Stimulated activated naive CD8-positive, alpha-beta T cell treated with anti-CD3 and anti-CD28 coated beads, Interleukin-15, amount 100 ng/mL, for 72 hours (primary cell): ENCODE measurements around the gene HNRNPK.
"Not testable (repeated sequence)": the region's sequence is repeated elsewhere in the genome, so short reads cannot be mapped to it uniquely, and the experiment has no call there.

Source experiments
- ATAC-seq: fragments of 150-1000 bp; cut with Tn5 transposase; 2 replicates; pipeline ENCODE4 v1.10.0; 2021; ENCODE audit warnings: mild to moderate bottlenecking, moderate library complexity
- DNase-seq, 2 donors: peaks; one replicate each; pipeline ENCODE4 v3.0.0; 2021 to 2022
- H3K27ac Mint-ChIP-seq, 2 donors: one replicate each; pipeline ENCODE4 v1.8.0; 2022; ENCODE audit warnings: mild to moderate bottlenecking in 2 of 2, mixed read lengths in 2 of 2, moderate library complexity in 2 of 2
- H3K27me3 Mint-ChIP-seq: one replicate; pipeline ENCODE4 v1.8.0; 2022; ENCODE audit warnings: mixed read lengths
- H3K4me1 Mint-ChIP-seq: one replicate; pipeline ENCODE4 v1.8.0; 2022; ENCODE audit warnings: mild to moderate bottlenecking, mixed read lengths
- H3K4me3 Mint-ChIP-seq, 2 donors: one replicate each; pipeline ENCODE4 v1.8.0; 2022; ENCODE audit warnings: mild to moderate bottlenecking in 2 of 2, mixed read lengths in 2 of 2, moderate library complexity in 1 of 2
- H3K9me3 Mint-ChIP-seq, 2 donors: one replicate each; pipeline ENCODE4 v1.8.0; 2022; ENCODE audit warnings: mixed read lengths in 2 of 2

Gene HNRNPK

DNA sequence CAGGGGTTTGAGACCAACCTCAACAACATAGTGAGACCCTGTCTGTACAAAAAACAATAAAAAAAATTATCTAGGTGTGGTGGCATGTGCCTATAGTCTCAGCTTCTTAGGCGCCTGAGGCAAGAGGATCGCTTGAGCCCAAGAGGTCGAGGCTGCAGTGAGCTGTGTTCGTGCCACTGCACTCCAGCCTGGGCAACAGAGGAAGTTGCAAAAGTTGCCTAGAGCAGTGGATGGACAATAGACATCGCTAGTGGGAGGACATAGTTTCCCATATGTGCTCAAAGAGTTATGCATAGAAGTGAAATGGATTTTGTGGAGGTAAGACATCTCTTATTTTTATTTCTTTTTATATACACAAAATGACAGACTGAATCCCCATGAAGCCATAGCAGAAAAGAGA, 19.0 kb downstream of the HNRNPK start:
- DNase-seq (no peak), ATAC-seq (no peak)
- H3K4me1 Mint-ChIP-seq: peaks cover 26% of the 10 kb centered on the region
- no peaks in the 10 kb centered on the region for H3K27me3 Mint-ChIP-seq
- H3K4me3 Mint-ChIP-seq: no peak overlapping the region
- no peaks in the 10 kb centered on the region for H3K9me3 Mint-ChIP-seq
- H3K27ac Mint-ChIP-seq: no peak overlapping the region

DNA sequence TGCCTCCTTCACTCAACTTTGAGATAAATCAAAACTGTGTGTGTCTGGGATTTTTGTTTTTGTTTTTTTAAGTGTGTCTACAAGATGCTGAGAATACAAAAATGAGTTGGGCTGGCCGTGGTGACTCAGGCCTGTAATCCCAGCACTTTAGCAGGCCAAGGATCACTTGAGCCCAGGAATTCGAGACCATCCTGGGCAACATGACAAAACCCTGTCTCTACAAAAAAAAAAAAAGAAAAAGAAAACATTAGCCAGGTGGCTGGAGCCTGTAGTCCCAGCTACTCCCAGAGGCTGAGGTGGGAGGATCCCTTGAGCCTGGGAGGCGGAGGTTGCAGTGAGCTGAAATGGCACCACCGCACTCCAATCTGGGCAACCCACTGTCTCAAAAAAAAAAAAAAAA, 21.0 kb downstream of the HNRNPK start:
- no peak for ATAC-seq
- no peaks in the 10 kb centered on the region for H3K9me3 Mint-ChIP-seq
- H3K27ac Mint-ChIP-seq: no peak overlapping the region
- H3K4me3 Mint-ChIP-seq: no peak overlapping the region
- no peak for DNase-seq
- peaks cover 22% of the 10 kb centered on the region for H3K4me1 Mint-ChIP-seq
- no peaks in the 10 kb centered on the region for H3K27me3 Mint-ChIP-seq

DNA sequence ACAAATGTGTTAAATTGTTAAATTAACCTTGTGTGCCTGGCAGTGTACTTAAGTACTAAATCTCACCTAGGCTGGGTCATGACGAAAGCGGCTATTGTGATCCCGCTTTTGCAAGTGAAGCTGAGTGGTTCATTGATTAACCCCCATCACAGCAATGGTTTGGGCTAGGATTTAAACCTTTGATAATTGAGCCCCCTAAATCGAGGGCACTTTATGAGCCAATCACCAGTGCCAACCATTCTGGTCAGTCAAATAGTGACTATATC, 22.8 kb downstream of the HNRNPK start:
- Mint-ChIP-seq H3K27ac (peak overlapping the region in 1 of 2 donors; percentile 98), H3K27me3 (no peaks in the 10 kb centered on the region), H3K9me3 (no peaks in the 10 kb centered on the region), H3K4me3 (peak overlapping the region; percentile 99 to 100), H3K4me1 (peaks cover 22% of the 10 kb centered on the region)
- ATAC-seq: no peak
- DNase-seq: no peak

DNA sequence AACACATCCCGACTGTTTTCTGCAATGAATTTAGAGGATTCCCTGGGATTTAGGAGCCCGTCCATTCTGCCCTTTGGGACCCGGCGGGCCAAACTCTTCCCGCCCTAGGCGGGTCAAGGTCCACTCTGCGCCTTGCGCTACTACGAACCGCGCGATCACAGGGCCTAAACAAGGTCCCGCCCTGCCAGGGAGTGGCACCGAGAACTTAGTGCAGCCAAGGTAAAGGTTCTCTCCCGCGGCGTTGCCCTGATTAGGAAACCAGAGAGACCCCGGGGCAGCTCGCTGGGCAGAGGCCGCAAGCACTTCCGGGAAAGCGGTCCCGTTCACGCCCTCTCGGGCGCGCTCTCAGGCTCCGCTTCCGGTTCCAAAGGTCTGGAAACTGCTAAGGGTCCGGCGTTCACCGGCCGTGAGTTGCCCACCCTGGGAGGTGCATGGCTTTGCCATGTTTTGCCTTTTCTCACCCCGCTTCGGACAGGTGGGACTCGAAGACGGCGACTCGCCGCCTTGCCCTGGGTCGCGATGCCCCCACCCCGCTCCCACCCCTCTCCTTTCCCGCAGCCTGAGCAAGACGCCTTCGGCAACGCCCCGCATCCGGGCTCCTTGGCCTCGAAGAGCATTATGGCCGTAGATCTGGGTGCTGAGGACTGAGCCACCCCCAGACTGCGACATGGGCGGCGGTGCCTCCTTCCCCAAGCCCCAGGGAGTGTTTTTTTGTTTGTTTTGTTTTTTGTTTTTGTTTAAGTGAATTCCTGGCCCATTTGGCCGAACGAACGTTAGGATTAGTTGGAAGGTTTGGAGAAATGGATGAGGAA, 23.4 kb downstream of the HNRNPK start:
- no peaks in the 10 kb centered on the region for H3K27me3 Mint-ChIP-seq
- H3K27ac Mint-ChIP-seq: peak overlapping the region; percentile 98 to 99
- peaks cover 22% of the 10 kb centered on the region for H3K4me1 Mint-ChIP-seq
- H3K4me3 Mint-ChIP-seq: peak overlapping the region; percentile 99 to 100
- H3K9me3 Mint-ChIP-seq: no peaks in the 10 kb centered on the region
- peak; percentile 90 for ATAC-seq
- peak; percentile 63 to 79 for DNase-seq

DNA sequence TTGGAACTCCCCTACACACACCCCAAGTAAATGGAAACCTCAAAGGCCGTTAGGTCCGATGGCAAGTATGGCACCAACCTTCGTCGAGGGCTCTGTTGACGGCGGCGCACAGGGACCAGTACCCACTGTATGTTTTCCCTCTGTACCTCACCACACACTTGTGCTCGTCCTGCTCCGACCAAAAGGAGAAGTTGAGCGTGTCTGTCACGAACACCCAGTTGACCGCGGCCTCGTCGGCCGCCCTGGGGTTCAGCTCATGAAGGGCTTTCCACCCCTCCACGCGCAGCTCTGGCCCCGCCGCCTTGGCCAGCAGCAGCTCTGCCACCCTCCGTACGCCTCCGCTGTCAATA, 24.0 kb downstream of the HNRNPK start:
- peak; percentile 38 to 49 for DNase-seq
- peak overlapping the region; percentile 99 to 100 for H3K4me3 Mint-ChIP-seq
- H3K27ac Mint-ChIP-seq: peak overlapping the region; percentile 98 to 99
- no peaks in the 10 kb centered on the region for H3K9me3 Mint-ChIP-seq
- peaks cover 22% of the 10 kb centered on the region for H3K4me1 Mint-ChIP-seq
- no peaks in the 10 kb centered on the region for H3K27me3 Mint-ChIP-seq
- ATAC-seq: peak; percentile 68

DNA sequence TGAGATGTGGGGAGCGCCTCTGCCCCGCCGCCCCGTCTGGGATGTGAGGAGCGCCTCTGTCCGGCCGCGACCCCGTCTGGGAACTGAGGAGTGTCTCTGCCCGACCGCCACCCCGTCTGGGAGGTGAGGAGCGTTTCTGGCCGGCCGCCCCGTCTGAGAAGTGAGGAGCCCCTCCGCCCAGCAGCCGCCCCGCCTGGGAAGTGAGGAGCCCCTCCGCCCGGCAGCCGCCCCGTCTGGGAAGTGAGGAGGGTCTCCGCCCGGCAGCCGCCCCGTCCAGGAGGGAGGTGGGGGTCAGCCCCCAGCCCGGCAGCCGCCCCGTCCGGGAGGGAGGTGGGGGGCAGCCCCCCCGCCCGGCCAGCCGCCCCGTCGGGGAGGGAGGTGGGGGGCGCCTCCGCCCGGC, 31.9 kb downstream of the HNRNPK start:
- H3K4me3 Mint-ChIP-seq, H3K27me3 Mint-ChIP-seq, H3K4me1 Mint-ChIP-seq, H3K9me3 Mint-ChIP-seq, DNase-seq, H3K27ac Mint-ChIP-seq: not testable (repeated sequence)
- peak; percentile 42 for ATAC-seq

DNA sequence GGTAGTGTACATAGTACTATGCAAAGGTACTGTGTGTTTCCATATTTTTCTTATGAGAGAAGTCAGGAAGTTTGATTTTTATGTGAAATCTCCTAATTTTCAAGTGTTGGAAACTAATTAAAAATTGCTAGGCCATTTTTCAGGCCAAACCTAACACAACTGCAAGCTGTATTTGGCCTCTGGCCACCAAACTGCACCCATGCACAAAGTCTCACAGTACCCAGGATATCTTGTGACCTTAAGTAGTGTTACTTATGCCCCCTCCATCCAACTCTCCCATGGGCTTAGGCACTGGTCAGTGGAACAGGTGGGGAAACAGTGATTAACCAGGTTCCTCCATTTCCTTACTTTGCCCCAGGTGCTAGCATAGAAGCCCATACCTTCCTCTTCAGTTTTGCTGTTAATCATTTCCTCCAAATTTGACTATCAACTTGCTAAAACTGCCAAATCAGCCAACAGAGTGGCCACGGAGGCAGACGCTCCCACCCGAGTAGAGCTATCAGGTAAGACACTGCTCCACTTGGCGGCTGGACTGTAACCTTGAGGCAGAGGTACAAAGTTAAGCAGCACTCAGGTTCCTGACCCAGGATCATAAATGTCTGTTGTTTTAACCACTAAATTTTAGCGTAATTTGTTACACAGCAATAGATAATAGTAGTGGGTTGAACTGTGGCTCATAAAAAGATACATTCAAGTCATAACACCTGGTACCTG, 39.3 kb downstream of the HNRNPK start:
- ATAC-seq: no peak
- Mint-ChIP-seq H3K4me3 (no peak overlapping the region), H3K4me1 (no peaks in the 10 kb centered on the region), H3K27ac (peak overlapping the region in 1 of 2 donors; percentile 31), H3K9me3 (no peaks in the 10 kb centered on the region), H3K27me3 (no peaks in the 10 kb centered on the region)
- DNase-seq: no peak

DNA sequence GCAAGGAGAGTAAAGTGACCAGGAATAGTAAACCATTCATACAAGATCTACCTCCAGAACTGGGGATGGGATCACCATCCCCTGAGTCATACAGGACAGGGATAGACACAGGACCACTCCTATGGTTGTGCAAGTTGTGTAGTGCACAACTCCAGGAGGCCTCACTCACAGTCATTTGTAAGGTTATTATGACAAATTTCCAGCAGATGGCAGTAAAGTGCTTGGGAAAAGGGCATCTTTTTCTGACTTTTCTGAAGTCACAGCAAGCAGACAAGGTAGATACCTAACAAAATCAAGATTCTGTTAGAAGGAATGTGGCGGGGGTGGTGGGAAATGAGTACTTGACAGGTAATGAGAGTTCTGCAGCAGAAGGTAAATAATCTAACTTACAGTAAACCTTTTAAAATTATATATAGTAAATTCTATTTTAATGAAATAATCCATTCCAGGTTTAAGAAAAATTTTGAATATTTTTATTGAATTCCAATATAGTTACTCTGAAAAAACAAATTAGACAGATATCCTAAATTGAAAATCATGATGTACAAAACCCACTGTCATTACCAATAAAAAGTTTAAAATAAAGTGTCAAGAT, 42.1 kb downstream of the HNRNPK start:
- Mint-ChIP-seq H3K4me3 (no peak overlapping the region), H3K9me3 (no peaks in the 10 kb centered on the region), H3K4me1 (no peaks in the 10 kb centered on the region), H3K27me3 (no peaks in the 10 kb centered on the region), H3K27ac (no peak overlapping the region)
- DNase-seq (peak in 1 of 2 donors; percentile 38), ATAC-seq (peak; percentile 72)

DNA sequence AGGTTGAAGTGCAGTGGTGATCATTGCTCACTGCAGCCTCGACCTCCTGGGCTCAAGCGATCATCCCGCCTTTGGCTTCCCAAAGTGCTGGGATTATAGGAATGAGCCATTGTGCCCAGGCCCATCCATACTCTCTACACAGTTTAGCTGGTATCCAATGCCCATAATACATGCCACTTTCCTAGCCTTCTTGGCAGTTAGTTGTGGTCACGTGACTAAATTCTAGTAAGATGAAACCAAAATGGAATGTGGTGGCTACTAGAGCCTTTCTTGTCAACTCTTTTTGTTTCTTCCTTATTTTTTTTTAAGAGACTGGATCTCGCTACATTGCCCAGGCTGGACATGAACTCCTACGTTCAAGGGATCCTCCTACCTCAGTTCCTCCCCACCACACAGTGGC, 43.5 kb downstream of the HNRNPK start:
- no peak for ATAC-seq
- Mint-ChIP-seq H3K4me3 (no peak overlapping the region), H3K27me3 (no peaks in the 10 kb centered on the region), H3K27ac (no peak overlapping the region), H3K4me1 (peaks cover 5% of the 10 kb centered on the region), H3K9me3 (no peaks in the 10 kb centered on the region)
- DNase-seq: no peak

DNA sequence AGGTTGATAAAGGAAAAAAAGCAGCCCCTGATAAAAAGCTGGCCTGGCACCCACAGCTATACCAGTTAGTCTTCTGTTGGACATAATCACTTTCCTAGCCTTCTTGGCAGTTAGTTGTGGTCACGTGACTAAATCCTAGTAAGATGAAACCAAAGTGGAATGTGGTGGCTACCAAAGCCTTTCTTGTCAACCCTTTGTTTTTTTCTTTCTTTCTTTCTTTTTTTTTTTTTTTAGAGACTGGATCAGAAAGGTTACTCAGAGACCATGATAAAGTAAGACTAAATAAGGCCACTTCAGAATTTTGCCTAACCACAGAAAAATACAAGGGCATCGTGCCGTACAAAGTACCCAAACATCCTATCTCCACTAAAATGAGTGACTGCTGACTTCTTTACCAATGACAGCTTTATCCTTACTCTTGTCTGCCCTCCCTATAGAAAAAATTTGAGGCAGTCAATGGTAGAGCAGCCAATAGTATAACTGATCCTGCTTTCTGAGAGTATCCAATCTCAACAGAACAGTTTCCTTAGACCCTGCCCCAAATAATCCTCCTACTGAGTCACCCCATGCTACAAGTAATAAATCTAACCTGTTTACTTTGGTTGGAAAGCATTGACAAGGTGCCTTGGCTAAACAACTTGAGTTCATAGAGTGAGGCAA, 44.6 kb downstream of the HNRNPK start:
- ATAC-seq: no peak
- Mint-ChIP-seq H3K27ac (no peak overlapping the region), H3K27me3 (no peaks in the 10 kb centered on the region), H3K9me3 (no peaks in the 10 kb centered on the region), H3K4me3 (no peak overlapping the region), H3K4me1 (peaks cover 9% of the 10 kb centered on the region)
- DNase-seq: no peak

DNA sequence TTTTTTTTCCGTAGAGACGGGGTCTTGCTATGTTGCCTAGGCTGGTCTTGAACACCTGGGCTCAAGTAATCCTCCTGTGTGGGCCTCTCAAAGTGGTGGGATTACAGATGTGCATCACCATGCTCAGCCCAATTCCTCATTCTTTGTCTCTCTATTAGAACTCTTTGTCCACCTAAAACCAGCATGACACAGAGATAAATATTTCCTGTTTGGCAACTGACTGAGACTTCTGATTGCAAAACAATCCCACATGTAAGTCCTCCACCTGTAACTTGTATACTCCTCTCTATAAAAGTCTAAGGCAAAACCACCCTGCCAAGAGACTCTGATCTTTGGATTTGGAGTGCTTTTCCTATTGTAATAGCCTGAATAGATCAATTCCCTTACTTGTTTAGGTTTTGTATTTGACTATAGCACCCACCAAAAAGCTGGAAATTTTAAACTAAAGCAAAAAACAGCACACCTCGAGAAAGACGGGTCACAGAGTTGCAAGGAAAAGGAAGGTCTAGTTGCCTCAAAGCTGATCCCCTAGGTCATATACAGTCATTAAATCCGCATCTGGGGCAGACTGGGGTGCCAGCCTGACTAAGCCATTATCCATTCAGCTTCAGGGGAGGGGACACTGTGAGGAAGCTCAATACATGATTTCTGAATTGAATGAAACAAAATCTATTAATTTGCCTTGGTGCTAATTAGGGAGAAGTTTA, 45.3 kb downstream of the HNRNPK start:
- DNase-seq (no peak), ATAC-seq (no peak)
- Mint-ChIP-seq H3K4me3 (no peak overlapping the region), H3K27ac (no peak overlapping the region), H3K27me3 (no peaks in the 10 kb centered on the region), H3K4me1 (peaks cover 9% of the 10 kb centered on the region), H3K9me3 (no peaks in the 10 kb centered on the region)

DNA sequence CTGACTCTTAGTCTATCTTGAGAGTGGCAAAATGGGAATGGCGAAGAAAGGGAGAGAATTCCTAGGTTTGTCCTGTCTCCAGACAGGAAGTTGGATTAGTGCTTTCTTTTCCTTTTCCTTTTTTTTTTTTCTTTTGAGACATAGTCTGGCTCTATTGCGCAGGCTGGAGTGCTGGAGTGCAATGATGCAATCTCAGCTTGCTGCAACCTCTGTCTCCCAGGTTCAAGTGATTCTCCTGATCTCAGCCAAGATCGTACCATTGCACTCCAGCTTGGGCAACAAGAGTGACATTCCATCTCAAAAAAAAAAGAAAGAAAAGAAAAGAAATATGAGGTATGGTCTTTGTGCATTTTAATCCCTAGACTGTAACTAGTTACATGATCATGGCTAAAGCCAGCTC, 46.2 kb downstream of the HNRNPK start:
- Mint-ChIP-seq H3K27ac (no peak overlapping the region), H3K27me3 (no peaks in the 10 kb centered on the region), H3K9me3 (no peaks in the 10 kb centered on the region), H3K4me1 (peaks cover 9% of the 10 kb centered on the region), H3K4me3 (no peak overlapping the region)
- ATAC-seq: no peak
- no peak for DNase-seq

DNA sequence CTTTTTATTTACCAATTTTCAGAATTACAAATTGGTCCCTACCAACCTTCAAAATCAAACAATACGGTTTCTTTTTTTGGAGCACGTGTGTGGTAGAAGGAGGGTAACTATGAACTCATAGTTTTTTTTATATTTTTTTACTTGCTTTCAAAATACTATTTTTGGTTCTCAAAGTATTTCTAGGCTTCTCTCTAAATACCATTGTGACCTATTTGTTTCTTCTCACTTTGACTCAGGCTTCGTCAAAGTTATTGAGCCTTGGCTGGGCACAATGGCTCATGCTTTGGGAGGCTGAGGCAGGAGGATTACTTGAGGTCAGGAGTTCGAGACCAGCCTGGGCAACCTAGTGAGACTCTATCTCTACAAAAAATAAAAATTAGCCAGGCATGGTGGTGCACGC, 47.2 kb downstream of the HNRNPK start:
- DNase-seq (no peak), ATAC-seq (no peak)
- no peaks in the 10 kb centered on the region for H3K27me3 Mint-ChIP-seq
- H3K4me3 Mint-ChIP-seq: no peak overlapping the region
- no peaks in the 10 kb centered on the region for H3K9me3 Mint-ChIP-seq
- H3K4me1 Mint-ChIP-seq: peaks cover 9% of the 10 kb centered on the region
- H3K27ac Mint-ChIP-seq: no peak overlapping the region

DNA sequence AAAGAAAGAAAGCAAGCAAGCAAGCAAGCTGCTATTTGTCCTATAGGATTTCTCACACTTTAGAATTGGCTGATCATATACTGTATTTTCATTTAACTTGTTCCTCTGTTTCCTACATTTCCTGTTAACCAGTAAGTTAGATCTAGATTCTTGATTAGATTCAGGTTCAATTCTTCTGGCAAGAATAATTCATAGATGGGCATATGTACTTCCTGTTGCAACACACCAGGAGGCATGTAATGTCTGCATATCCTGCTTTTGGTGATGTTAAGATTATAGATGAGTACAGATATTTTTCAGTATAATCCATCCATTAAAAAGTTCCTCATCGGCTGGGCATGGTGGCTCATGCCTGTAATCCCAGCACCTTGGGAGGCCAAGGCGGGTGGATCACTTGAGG, 48.0 kb downstream of the HNRNPK start:
- Mint-ChIP-seq H3K4me1 (peaks cover 9% of the 10 kb centered on the region), H3K27ac (peak overlapping the region in 1 of 2 donors; percentile 22), H3K9me3 (no peaks in the 10 kb centered on the region), H3K4me3 (no peak overlapping the region), H3K27me3 (no peaks in the 10 kb centered on the region)
- ATAC-seq (no peak), DNase-seq (no peak)

DNA sequence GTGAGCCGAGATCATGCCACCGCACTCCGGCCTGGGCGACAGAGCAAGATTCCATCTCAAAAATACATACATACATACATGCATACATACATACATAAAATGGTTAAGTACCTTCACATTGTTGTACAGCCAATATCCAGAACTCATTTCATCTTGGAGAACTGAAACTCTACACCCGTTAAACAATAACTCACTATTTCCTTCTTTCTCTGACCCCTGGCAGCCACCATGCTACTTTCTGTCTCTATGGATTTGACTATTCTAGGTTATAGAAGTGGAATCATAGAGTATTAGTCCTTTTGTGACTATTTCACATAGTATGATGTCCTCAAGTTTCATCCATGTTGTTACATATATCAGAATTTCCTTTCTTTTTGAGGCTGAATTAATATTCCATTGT, 49.1 kb downstream of the HNRNPK start:
- Mint-ChIP-seq H3K9me3 (no peaks in the 10 kb centered on the region), H3K27me3 (no peaks in the 10 kb centered on the region), H3K4me1 (peaks cover 9% of the 10 kb centered on the region), H3K27ac (no peak overlapping the region), H3K4me3 (no peak overlapping the region)
- ATAC-seq (no peak), DNase-seq (no peak)
